Measurements from ENCODE around the gene ATP6AP1.

The ATP6AP1 gene

GRCh38 chrX:154380787-154381186 lies 47.7 kb upstream of the ATP6AP1 start:
- peak overlapping the region; percentile 76 for H3K27ac ChIP-seq (ENCODE audit: poor library complexity, severe bottlenecking)
- no peak overlapping the region for H3K4me3 ChIP-seq (ENCODE audit: severe bottlenecking)
- no peak for ATAC-seq (ENCODE audit: low read depth)
- peaks cover 8% of the 10 kb centered on the region for H3K4me1 ChIP-seq (ENCODE audit: insufficient read depth, poor library complexity, severe bottlenecking)
- TF ChIP-seq CTCF (IDR thresholded peaks at IDR 0.05; ENCODE audit: poor library complexity, severe bottlenecking), result no peak
- H3K27me3 ChIP-seq (ENCODE audit: insufficient read depth, poor library complexity, severe bottlenecking), result no peaks in the 10 kb centered on the region
- H3K9me3 ChIP-seq (ENCODE audit: severe bottlenecking), result no peaks in the 10 kb centered on the region
- DNase-seq (ENCODE audit: low spot score), result no peak
- peaks cover 24% of the 10 kb centered on the region for H3K36me3 ChIP-seq (ENCODE audit: low read depth)

- Histone ChIP-seq H3K36me3 (ENCODE audit: low read depth) (peaks cover 24% of the 10 kb centered on the region), H3K9me3 (ENCODE audit: severe bottlenecking) (no peaks in the 10 kb centered on the region), H3K27ac (ENCODE audit: poor library complexity, severe bottlenecking) (peak overlapping the region; percentile 76), H3K27me3 (ENCODE audit: insufficient read depth, poor library complexity, severe bottlenecking) (no peaks in the 10 kb centered on the region), H3K4me3 (ENCODE audit: severe bottlenecking) (no peak overlapping the region), H3K4me1 (ENCODE audit: insufficient read depth, poor library complexity, severe bottlenecking) (peaks cover 8% of the 10 kb centered on the region)
- no peak for DNase-seq (ENCODE audit: low spot score)
- ATAC-seq (ENCODE audit: low read depth), result no peak
- TF ChIP-seq CTCF (IDR thresholded peaks at IDR 0.05; ENCODE audit: poor library complexity, severe bottlenecking), result no peak
These were observed 47.2 kb upstream of the ATP6AP1 start for GRCh38 chrX:154381271-154381670.

- no peak for TF ChIP-seq CTCF (IDR thresholded peaks at IDR 0.05; ENCODE audit: poor library complexity, severe bottlenecking)
- DNase-seq (ENCODE audit: low spot score) (peak; percentile 58), ATAC-seq (ENCODE audit: low read depth) (no peak)
- H3K27ac ChIP-seq (ENCODE audit: poor library complexity, severe bottlenecking), result peak overlapping the region; percentile 3
- peaks cover 24% of the 10 kb centered on the region for H3K36me3 ChIP-seq (ENCODE audit: low read depth)
- no peaks in the 10 kb centered on the region for H3K27me3 ChIP-seq (ENCODE audit: insufficient read depth, poor library complexity, severe bottlenecking)
- no peak overlapping the region for H3K4me3 ChIP-seq (ENCODE audit: severe bottlenecking)
- H3K4me1 ChIP-seq (ENCODE audit: insufficient read depth, poor library complexity, severe bottlenecking), result peaks cover 8% of the 10 kb centered on the region
- no peaks in the 10 kb centered on the region for H3K9me3 ChIP-seq (ENCODE audit: severe bottlenecking)
These were observed 45.9 kb upstream of the ATP6AP1 start for GRCh38 chrX:154382483-154383069.

- ATAC-seq (ENCODE audit: low read depth) (no peak), DNase-seq (ENCODE audit: low spot score) (no peak)
- no peaks in the 10 kb centered on the region for H3K27me3 ChIP-seq (ENCODE audit: insufficient read depth, poor library complexity, severe bottlenecking)
- no peak for TF ChIP-seq CTCF (IDR thresholded peaks at IDR 0.05; ENCODE audit: poor library complexity, severe bottlenecking)
- H3K9me3 ChIP-seq (ENCODE audit: severe bottlenecking), result no peaks in the 10 kb centered on the region
- H3K27ac ChIP-seq (ENCODE audit: poor library complexity, severe bottlenecking), result peak overlapping the region; percentile 3
- peaks cover 24% of the 10 kb centered on the region for H3K36me3 ChIP-seq (ENCODE audit: low read depth)
- H3K4me3 ChIP-seq (ENCODE audit: severe bottlenecking), result no peak overlapping the region
- peaks cover 8% of the 10 kb centered on the region for H3K4me1 ChIP-seq (ENCODE audit: insufficient read depth, poor library complexity, severe bottlenecking)
These were observed 44.9 kb upstream of the ATP6AP1 start for GRCh38 chrX:154383359-154384283.

Data from RWPE2 (cell line).